Inflammatory macrophage (primary cell): Measurements from ENCODE around the gene SPC25.
A peak's percentile ranks its signal among the peaks of the same experiment; 100 is the strongest.
"Not testable (repeated sequence)": the region's sequence is repeated elsewhere in the genome, so short reads cannot be mapped to it uniquely, and the experiment has no call there.

Experiments used
- DNase-seq, 2 donors: peaks; one replicate each; pipeline ENCODE4 v3.0.0-alpha.2; 2020 to 2022
- total RNA-seq, 18 experiments: gene quantifications; one replicate each; lab custom pipeline; 2026; ENCODE audit warnings: mixed read lengths in 6 of 18, inconsistent platforms in 2 of 18; lab: John Stamatoyannopoulos, UW

The SPC25 gene, protein sequence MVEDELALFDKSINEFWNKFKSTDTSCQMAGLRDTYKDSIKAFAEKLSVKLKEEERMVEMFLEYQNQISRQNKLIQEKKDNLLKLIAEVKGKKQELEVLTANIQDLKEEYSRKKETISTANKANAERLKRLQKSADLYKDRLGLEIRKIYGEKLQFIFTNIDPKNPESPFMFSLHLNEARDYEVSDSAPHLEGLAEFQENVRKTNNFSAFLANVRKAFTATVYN
- 1.1 to 8.0 (median 3.8) reads per million in 18 experiments for total RNA-seq

GRCh38 chr2:168890006-168890782 is at the start of gene SPC25:
TSS of gene SPC25 (minus strand) at chr2:168890430. CDS start at chr2:168889519, 911 bp downstream.
- DNase-seq: peak; percentile 89 to 94

GRCh38 chr2:168939918-168940317 is 49.7 kb upstream of the SPC25 start:
- DNase-seq: no peak

DNA sequence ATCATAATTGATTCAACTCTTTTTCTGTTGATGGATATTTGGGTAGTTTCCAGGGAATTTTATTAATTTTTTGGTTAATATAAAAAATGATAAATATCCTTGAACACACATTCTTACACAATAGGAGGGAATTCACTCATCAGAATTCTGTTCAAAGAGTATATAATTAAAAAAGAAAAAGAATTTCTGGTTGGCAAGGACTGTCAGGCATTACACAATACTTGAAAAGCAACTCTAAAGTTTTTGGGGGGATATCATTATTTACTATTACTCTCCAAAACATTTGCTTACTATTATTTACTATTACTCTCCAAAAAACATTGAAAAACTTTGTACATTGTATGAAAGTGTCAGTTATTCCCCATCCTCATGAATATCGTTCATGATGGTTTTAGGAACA is 48.8 kb upstream of the SPC25 start:
- no peak for DNase-seq

DNA sequence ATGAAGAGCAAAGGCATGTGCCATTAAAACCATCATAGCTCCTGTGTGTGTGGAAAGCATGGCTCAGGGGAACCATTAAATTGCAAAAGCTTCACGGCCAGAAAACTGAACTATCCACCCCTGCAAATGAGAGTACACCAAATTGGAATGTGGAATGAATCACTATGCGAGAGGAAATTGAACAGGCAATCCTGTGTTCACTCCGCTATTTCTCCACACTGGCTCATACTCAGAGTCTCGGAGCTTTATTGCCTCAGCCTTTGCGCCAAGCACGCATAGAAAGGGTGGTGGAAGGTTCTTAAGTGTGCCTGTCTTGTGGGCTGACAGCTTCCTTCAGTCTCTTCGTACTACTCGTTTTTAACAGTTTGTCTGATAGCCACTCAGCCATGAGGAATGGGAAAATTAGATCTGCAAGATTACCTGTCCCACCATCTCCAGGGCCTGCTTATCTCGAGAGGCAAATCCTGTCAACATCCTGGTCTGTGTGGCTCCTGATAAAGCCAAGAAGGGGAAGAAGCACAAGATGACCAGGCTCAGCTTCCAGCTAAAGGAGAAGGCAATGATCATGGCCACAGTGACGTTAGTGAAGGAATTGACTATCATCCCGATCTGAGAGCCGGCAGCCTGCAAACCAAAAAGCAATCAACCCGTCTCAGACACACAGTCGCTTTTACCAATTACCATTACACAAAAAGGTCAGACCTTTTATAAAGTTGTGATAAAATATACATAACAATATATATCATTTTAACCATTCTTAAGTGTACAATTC is 45.8 kb upstream of the SPC25 start:
- DNase-seq: peak; percentile 69 to 77

- DNase-seq: no peak
Observed at GRCh38 chr2:168934826-168935225, 44.6 kb upstream of the SPC25 start.

GRCh38 chr2:168932174-168932573 is 41.9 kb upstream of the SPC25 start:
- not testable (repeated sequence) for DNase-seq

DNA sequence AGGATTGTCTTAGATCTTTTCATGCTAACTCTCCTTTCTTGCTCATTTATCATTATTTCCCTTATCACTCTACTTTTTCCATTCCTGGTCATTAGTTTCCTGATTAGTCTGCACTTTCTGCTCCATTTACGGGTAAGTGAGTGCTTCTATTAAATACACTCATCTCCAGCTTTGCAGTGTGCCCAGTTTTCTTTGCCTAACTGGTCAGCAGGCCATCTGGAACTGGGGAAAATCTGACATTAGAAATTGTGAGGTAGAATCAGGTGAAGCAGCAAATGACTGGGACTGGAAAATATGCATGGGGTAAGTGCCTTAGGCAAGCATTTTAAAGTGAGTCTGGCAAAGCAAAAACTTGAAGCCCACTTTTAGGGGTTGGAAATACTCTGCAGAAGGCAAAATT is 40.0 kb upstream of the SPC25 start:
- DNase-seq: no peak

DNA sequence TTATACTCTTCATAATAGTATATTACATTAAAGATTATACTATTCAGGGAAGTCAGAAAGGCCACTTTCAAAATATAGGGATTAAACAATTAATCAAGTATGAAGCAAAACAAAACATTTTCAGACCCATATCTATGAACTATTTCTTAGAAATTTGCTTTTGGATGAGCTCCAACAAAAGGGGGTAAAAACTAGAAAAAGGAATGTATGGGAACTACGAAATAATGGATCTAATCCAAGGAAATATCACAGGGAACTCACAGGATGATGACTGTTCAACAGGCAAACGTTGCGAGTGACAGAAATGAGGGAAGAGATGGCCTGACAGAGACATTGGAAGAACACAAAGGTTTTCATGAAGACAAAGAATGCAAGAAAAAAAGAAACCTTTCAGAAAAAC is 38.8 kb upstream of the SPC25 start:
- DNase-seq: no peak

- DNase-seq: no peak
Observed at GRCh38 chr2:168928113-168928831, 38.0 kb upstream of the SPC25 start.

DNA sequence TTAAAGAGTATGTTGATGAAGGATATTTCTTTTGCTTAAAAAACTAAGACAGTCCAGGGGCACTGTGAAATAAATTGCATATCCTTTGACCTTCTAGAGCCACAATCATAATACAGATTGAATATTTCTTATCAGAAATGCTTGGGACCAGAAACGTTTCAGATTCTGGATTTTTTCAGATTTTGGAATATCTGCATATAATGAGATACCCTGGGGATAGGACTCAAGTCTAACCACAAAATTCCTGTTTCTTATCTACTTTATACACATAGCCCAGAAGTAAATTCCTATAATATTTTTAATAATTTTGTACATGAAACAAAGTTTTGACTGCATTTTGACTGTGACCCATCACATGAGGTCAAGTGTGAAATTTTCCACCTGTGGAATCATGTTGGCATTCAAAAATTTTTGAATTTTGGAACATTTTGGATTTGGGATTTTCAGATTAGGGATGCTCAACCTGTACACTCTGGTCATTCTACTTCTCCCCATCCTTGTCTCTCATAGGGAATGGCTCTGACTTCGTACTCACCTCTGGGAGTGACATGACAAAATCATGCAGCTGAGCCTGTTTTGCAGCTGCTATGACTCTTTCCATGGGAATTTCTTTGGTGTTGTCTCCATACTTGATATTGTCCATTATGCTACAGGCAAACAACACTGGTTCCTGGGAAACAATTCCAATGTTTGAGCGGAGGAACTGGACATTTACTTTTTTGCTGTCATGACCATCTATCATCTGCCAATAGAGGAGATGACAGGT is 36.6 kb upstream of the SPC25 start:
- DNase-seq: no peak

DNA sequence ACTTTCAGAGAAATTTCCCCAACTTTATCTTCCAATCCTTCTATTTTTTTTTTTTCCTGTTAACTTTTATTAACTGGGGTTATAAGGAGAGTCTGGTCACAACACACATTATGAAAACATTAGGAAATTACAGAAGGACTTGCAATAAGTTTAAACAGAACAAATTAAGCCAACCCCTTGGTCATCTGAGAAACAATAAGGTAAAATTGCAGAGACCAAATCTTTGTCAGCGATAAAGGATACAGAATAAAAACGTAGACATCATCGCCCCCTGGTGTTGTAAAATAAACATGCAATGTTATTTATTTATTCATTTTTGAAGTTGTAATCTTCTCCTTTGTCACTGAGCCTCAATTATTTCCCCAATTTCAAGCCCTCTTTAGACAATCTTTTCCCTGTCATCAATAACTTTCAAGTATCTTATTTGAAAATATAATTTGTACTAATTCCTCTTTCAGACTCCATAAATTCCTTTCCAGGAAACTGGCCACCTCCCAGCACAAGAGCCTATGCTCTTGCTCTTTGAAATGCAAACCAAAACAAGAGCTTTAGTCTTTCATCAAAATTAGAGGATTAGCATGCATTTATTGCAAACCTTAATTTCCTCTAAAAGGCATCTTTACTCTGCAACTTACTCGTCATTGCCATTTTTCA is 30.4 kb upstream of the SPC25 start:
- peak; percentile 4 to 68 for DNase-seq

DNA sequence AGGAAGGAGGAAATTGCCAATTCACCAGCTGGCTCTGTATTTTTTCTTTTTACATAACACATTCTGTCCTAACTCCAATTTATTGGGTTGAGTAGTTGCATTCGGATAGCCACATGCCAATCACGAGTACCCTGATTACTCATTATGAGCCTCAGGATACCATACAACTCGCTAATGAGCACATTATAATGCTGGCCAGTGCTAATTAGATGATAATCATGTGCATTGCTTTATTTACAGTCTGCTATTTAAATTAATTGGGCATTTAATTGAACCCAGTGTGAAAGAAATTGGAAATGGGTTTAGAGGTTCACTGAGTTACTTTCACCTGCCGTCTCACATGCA is 26.1 kb upstream of the SPC25 start:
- no peak for DNase-seq

- DNase-seq: no peak
Observed at GRCh38 chr2:168915441-168916330, 25.5 kb upstream of the SPC25 start.

- no peak for DNase-seq
Observed at GRCh38 chr2:168913495-168913894, 23.3 kb upstream of the SPC25 start.

- peak in 1 of 2 donors; percentile 3 for DNase-seq
Observed at GRCh38 chr2:168912901-168913369, 22.7 kb upstream of the SPC25 start.

GRCh38 chr2:168912466-168912865 is 22.2 kb upstream of the SPC25 start:
- no peak for DNase-seq

DNA sequence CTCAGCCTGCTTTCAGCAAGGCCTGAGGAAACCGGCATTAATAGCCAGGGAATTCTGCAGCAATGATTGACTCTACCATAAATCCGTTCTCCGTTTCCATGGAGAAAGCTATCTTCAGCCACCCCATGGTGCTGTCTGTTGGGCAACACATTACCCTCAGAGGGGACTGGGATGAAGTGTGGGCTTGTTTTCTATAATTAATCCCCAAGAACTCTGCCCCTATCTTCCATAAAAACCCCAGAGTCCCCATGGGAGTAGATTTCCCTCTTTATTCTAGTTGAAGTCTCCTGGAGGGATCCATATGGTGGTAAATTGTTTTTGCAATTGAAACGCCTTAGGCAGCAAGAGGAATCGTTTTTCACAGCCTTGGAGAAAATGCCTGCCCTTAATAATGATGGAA is 20.1 kb upstream of the SPC25 start:
- DNase-seq: no peak

- no peak for DNase-seq
Observed at GRCh38 chr2:168907940-168908662, 17.9 kb upstream of the SPC25 start.

DNA sequence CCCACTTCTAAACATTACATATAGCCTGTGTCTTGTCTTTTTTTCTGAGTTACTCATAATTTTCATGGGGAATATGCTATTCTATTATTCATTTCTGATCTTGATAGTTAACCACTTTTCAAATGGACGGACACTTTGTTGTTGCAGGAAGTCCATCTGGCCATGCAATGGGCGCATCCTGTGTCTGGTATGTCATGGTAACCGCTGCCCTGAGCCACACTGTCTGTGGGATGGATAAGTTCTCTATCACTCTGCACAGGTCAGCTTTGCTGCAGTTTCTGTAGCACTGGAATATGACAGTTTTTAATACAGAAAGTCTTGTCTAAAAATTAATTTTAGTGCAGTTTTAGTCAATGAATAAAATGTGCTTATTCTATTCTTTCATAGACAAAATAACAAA is 14.1 kb upstream of the SPC25 start:
- no peak for DNase-seq

GRCh38 chr2:168903888-168904287 is 13.7 kb upstream of the SPC25 start:
- DNase-seq: no peak
